ENCODE results near the gene MGAT5B.

GRCh38 chr17:76969598-76970172, 101.5 kb downstream of the MGAT5B start:
- TF ChIP-seq, protein P1, sequence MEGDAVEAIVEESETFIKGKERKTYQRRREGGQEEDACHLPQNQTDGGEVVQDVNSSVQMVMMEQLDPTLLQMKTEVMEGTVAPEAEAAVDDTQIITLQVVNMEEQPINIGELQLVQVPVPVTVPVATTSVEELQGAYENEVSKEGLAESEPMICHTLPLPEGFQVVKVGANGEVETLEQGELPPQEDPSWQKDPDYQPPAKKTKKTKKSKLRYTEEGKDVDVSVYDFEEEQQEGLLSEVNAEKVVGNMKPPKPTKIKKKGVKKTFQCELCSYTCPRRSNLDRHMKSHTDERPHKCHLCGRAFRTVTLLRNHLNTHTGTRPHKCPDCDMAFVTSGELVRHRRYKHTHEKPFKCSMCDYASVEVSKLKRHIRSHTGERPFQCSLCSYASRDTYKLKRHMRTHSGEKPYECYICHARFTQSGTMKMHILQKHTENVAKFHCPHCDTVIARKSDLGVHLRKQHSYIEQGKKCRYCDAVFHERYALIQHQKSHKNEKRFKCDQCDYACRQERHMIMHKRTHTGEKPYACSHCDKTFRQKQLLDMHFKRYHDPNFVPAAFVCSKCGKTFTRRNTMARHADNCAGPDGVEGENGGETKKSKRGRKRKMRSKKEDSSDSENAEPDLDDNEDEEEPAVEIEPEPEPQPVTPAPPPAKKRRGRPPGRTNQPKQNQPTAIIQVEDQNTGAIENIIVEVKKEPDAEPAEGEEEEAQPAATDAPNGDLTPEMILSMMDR (IDR thresholded peaks at IDR 0.05), result no peak
- no peak for TF ChIP-seq POLR2A (IDR thresholded peaks at IDR 0.05)

All from prostate gland (tissue), 2 donors.